SK-N-SH treated with all-trans-retinoic acid at 6 μM for 48 hours (cell line): ENCODE data around the gene ENC1.

Source experiments
- GLIS3 ChIP-seq: fragments of 250-450 bp; sonication (Bioruptor Pico); IDR thresholded peaks from 2 replicates; pipeline ENCODE4 v1.5.0; 2020; ENCODE audit warnings: mild to moderate bottlenecking, moderate library complexity
- TCF4 ChIP-seq: fragments of 250-450 bp; sonication (Bioruptor Pico); IDR thresholded peaks from 2 replicates; pipeline ENCODE4 v1.8.0; 2021; ENCODE audit warnings: mild to moderate bottlenecking, moderate library complexity, borderline replicate concordance
- ZFP30 ChIP-seq: fragments of 450-650 bp; formaldehyde crosslinking; IDR thresholded peaks from 2 replicates; pipeline ENCODE4 v1.5.0; 2022; ENCODE audit warnings: mild to moderate bottlenecking, moderate library complexity

GRCh38 chr5:74613283-74613682, 27.2 kb downstream of the ENC1 start:
- TF ChIP-seq GLIS3 (CRISPR knock-in tag) (no peak), ZFP30 (CRISPR knock-in tag) (no peak), TCF4 (CRISPR knock-in tag) (no peak)
